Activated CD4-positive, alpha-beta T cell treated with anti-CD3 and anti-CD28 coated beads for 36 hours (primary cell): Measurements from ENCODE around the gene NEDD4L. TPM values are rescaled to one million over a fixed set of nuclear protein-coding genes. Genes with fewer than 3 reads are reported as not detected.
"Not testable (repeated sequence)": the region's sequence is repeated elsewhere in the genome, so short reads cannot be mapped to it uniquely, and the experiment has no call there.

Experiments
- ATAC-seq: fragments of 200-7000 bp; cut with Tn5 transposase; one replicate; pipeline ENCODE4 v1.10.0; 2021; ENCODE audit warnings: mild to moderate bottlenecking, moderate library complexity
- CTCF ChIA-PET: fragments of 350-600 bp; sonication (Branson Sonifier 250); formaldehyde crosslinking; loops from one replicate; lab custom pipeline; 2021; ENCODE audit warnings: antibody characterized with exemption; lab: Charles Lee
- POLR2A ChIA-PET: fragments of 350-600 bp; sonication (Branson Sonifier 250); formaldehyde crosslinking; loops from one replicate; lab custom pipeline; 2021; ENCODE audit warnings: antibody characterized with exemption, inconsistent platforms; lab: Charles Lee
- DNase-seq: peaks from one replicate; pipeline ENCODE4 v3.0.0-alpha.2; 2020
- H3K27ac Mint-ChIP-seq: one replicate; pipeline ENCODE4 v1.8.0; 2021; ENCODE audit warnings: mixed read lengths
- H3K27me3 Mint-ChIP-seq: one replicate; pipeline ENCODE4 v1.8.0; 2021; ENCODE audit warnings: mixed read lengths
- H3K36me3 Mint-ChIP-seq: one replicate; pipeline ENCODE4 v1.8.0; 2021; ENCODE audit warnings: low read depth, mixed read lengths
- H3K4me1 Mint-ChIP-seq: one replicate; pipeline ENCODE4 v1.8.0; 2021; ENCODE audit warnings: mixed read lengths
- H3K4me3 Mint-ChIP-seq: one replicate; pipeline ENCODE4 v1.8.0; 2021; ENCODE audit warnings: mild to moderate bottlenecking, moderate library complexity, mixed read lengths
- H3K9me3 Mint-ChIP-seq: one replicate; pipeline ENCODE4 v1.8.0; 2021; ENCODE audit warnings: low read depth, mixed read lengths
- intact Hi-C, 2 experiments: fragments of 100-400 bp; cut with DNase I in 1 of 2; cut with micrococcal nuclease in 1 of 2; formaldehyde crosslinking; loops; one replicate each; pipeline versions ENCODE4 v1.14.2 to v1.15.1; 2022 to 2024; cut with DNase I, micrococcal nuclease
- total RNA-seq, 2 experiments: library from RNA; stranded (reverse); gene quantifications; one replicate each; pipeline ENCODE4 v1.2.3, GENCODE V29; 2021

The NEDD4L gene
- total RNA-seq, 2 experiments from 2014 or later: 6.4 to 6.8 TPM

GRCh38 chr18:58271770-58272169 lies 227.7 kb downstream of the NEDD4L start:
- Mint-ChIP-seq H3K27ac (no peak overlapping the region), H3K4me3 (no peak overlapping the region), H3K27me3 (no peaks in the 10 kb centered on the region), H3K4me1 (peaks cover 11% of the 10 kb centered on the region), H3K9me3 (no peaks in the 10 kb centered on the region), H3K36me3 (no peaks in the 10 kb centered on the region)
- ATAC-seq (no peak), DNase-seq (no peak)
- ChIA-PET CTCF (interaction anchor here (1.4 kb wide), 1 partner anchor 9 kb away, joined by 3 read pairs; no protein-coding TSS in a partner anchor), POLR2A (no interaction called here)
- intact Hi-C loops: no loop called here

DNA sequence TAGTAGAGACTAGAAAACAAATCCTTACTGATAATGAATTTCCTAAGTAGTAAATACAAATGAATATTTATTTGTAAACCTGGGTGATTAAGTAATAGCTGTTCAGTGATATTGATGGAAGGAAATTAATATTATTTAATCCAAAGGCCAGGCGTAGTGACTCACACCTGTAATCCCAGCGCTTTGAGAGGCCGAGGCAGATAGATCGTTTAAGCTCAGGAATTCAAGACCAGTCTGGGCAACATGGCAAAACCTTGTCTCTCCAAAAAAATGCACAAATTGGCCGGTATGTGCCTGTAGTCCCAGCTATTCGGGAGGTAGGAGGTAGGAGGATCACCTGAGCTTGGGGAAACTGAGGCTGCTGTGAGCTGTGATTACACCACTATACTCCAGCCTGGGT lies 228.2 kb downstream of the NEDD4L start:
- H3K27me3 Mint-ChIP-seq: no peaks in the 10 kb centered on the region
- H3K4me1 Mint-ChIP-seq: peaks cover 11% of the 10 kb centered on the region
- POLR2A ChIA-PET: no interaction called here
- no peak overlapping the region for H3K4me3 Mint-ChIP-seq
- H3K9me3 Mint-ChIP-seq: no peaks in the 10 kb centered on the region
- no peaks in the 10 kb centered on the region for H3K36me3 Mint-ChIP-seq
- CTCF ChIA-PET: interaction anchor here (1.0 to 1.4 kb wide), 2 partner anchors 10 to 15 kb away, joined by 3 read pairs; no protein-coding TSS in a partner anchor
- ATAC-seq (no peak), DNase-seq (no peak)
- intact Hi-C loops: no loop called here
- H3K27ac Mint-ChIP-seq: no peak overlapping the region

DNA sequence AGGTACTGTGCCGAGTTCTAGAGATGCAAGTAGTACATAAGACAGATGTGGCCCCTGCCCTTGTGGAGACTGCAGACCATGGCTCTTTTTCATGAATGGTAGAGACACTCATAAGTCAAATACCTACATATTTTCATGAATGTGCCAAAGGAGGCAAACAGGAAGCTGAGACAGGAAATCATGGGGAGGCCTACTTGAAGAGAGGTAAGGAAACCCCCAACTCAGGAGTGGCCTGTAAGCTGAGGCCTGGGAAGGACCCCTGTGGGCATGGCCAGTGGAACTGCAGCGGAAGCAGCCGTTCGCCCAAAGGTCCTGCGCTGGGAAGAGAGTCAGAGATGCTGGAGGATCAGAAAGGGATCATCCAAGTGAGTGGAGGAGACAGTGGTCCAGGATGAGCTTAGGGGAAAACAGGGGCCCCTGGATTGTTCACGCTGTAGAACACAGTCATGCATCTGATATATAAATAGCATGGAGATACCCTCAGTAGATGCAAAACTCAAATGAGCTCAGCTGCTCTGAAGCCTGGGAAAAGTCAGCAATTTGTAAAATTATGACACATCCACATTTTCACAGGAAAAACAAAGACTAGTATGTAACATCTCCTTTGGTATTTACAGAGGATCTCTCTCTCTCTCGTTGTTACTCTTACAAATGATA lies 228.9 kb downstream of the NEDD4L start:
- ATAC-seq: peak; percentile 30
- H3K27ac Mint-ChIP-seq: peak overlapping the region; percentile 10
- H3K36me3 Mint-ChIP-seq: no peaks in the 10 kb centered on the region
- no peaks in the 10 kb centered on the region for H3K27me3 Mint-ChIP-seq
- DNase-seq: no peak
- H3K4me3 Mint-ChIP-seq: no peak overlapping the region
- no peaks in the 10 kb centered on the region for H3K9me3 Mint-ChIP-seq
- CTCF ChIA-PET: interaction anchor here (1.0 kb wide), 1 partner anchor 15 kb away, joined by 3 read pairs; no protein-coding TSS in a partner anchor
- intact Hi-C loops: no loop called here
- H3K4me1 Mint-ChIP-seq: peaks cover 11% of the 10 kb centered on the region
- POLR2A ChIA-PET: interaction anchor here (0.6 kb wide), 1 partner anchor 8 kb away, joined by 3 read pairs; no protein-coding TSS in a partner anchor

DNA sequence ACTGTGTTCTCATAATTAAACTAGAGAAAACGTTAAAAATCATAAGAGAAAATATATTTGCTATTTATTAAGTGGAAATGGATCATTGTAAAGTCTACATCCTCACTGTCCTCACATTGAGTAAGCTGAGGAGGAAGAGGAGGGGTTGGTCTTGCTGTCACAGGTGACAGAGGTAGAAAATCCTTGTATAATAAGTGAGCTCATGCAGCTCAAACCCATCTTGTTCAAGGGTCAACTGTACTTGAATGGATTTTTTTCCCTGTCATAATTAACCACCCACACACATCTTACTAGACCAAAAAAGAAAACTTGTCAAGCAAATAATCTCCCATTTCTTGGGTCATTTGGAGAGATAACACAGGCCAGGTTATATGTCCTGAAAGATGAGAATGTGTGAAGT lies 231.2 kb downstream of the NEDD4L start:
- H3K27me3 Mint-ChIP-seq: no peaks in the 10 kb centered on the region
- H3K9me3 Mint-ChIP-seq: no peaks in the 10 kb centered on the region
- no peak for DNase-seq
- intact Hi-C loops: no loop called here
- H3K36me3 Mint-ChIP-seq: no peaks in the 10 kb centered on the region
- no peak for ATAC-seq
- H3K4me3 Mint-ChIP-seq: no peak overlapping the region
- CTCF ChIA-PET: no interaction called here
- H3K4me1 Mint-ChIP-seq: peaks cover 11% of the 10 kb centered on the region
- POLR2A ChIA-PET: no interaction called here
- H3K27ac Mint-ChIP-seq: no peak overlapping the region

DNA sequence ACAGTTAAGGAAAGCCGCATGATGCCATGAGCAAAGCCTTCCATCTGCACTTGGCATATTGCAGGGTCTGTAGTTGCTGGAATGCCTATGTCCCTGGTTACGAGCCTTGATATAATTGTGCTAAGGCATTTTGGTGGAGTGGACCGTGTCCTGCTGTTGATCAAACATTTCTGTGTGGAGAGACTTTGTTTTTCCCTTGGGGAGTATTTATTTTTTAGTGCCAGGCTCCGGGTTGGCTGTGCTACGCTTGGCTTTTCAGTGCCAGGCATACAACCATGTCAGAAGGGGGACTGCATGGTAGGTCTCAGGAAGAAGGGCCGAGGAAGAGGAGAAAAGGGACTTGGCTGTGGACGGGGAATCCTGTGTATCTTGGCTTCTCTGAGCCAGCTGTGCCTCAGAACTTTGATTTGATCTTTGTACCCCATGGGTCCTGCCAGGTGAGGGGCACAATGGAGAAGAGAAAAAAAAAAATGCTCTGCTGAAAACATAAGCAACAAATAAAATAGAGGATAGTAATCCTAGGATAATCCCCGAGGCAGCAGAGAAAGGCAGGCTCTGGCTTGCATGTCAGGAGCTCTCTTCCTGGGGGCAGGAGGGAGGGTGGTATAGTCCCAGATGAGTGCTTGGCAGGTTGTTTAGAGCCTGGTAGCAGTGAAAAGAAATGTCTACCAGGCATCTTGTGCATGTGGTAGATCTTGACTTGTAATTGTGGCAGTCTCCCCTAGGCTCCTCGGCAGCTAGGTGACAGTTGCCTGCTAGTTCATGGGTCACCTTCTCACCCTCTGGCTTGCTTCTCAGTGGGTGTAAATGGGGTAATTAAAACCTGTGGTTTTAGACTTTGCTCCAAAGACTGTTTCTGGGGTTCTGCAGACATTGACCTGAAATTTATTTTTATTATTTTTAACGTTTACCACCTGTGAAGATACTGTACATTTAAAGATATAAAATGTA lies 233.0 kb downstream of the NEDD4L start:
- Mint-ChIP-seq H3K4me1 (peaks cover 11% of the 10 kb centered on the region), H3K27ac (no peak overlapping the region), H3K9me3 (no peaks in the 10 kb centered on the region), H3K36me3 (no peaks in the 10 kb centered on the region), H3K27me3 (no peaks in the 10 kb centered on the region), H3K4me3 (no peak overlapping the region)
- intact Hi-C loops: no loop called here
- no peak for DNase-seq
- ATAC-seq: no peak
- POLR2A ChIA-PET: interaction anchor here (0.7 kb wide), 1 partner anchor 237 kb away, joined by 9 read pairs; no protein-coding TSS in a partner anchor
- CTCF ChIA-PET: interaction anchor here (0.7 kb wide), 1 partner anchor 24 kb away, joined by 3 read pairs; no protein-coding TSS in a partner anchor

DNA sequence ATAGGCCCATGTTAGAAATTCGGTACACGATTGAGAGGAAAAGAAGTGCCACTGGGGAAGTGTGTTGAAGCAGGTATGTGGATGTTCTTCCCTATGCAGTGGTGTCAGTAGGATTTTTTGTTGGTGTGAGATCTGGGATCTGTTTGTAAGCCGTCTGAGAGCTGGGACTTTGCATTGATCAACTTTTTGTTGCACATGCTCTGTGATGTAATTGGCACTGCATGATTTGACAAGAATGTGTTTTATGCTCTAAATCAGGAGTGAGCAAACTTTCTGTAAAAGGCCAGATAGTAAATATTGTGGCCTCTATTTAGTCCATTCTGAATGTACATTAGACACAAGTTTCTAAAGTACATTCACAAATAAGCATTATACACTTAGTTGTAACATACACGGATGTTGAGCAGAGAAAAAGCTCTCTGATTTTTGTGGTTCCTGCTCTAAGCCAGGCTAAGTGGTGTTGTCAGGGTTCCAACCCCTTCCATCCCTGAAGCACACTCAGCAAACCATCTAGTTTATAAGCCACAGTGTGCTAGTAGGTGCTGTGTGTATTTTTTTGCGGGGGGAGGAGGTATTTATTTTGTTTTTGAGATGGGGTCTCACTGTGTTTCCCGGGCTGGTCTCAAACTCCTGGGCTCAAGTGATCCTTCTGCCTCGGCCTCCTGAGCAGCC lies 235.6 kb downstream of the NEDD4L start:
- POLR2A ChIA-PET: no interaction called here
- Mint-ChIP-seq H3K27me3 (no peaks in the 10 kb centered on the region), H3K36me3 (no peaks in the 10 kb centered on the region), H3K4me3 (no peak overlapping the region), H3K9me3 (no peaks in the 10 kb centered on the region), H3K27ac (no peak overlapping the region), H3K4me1 (no peaks in the 10 kb centered on the region)
- ATAC-seq (no peak), DNase-seq (no peak)
- CTCF ChIA-PET: no interaction called here
- intact Hi-C loops: no loop called here

GRCh38 chr18:58280191-58280590 lies 236.2 kb downstream of the NEDD4L start:
- Mint-ChIP-seq H3K9me3 (no peaks in the 10 kb centered on the region), H3K4me3 (no peak overlapping the region), H3K27ac (no peak overlapping the region), H3K27me3 (no peaks in the 10 kb centered on the region), H3K4me1 (no peaks in the 10 kb centered on the region), H3K36me3 (no peaks in the 10 kb centered on the region)
- intact Hi-C loops: no loop called here
- DNase-seq (no peak), ATAC-seq (no peak)
- CTCF ChIA-PET: no interaction called here
- POLR2A ChIA-PET: no interaction called here

- POLR2A ChIA-PET, H3K9me3 Mint-ChIP-seq: not testable (repeated sequence)
Observed at GRCh38 chr18:58282872-58283271, 238.8 kb downstream of the NEDD4L start.

DNA sequence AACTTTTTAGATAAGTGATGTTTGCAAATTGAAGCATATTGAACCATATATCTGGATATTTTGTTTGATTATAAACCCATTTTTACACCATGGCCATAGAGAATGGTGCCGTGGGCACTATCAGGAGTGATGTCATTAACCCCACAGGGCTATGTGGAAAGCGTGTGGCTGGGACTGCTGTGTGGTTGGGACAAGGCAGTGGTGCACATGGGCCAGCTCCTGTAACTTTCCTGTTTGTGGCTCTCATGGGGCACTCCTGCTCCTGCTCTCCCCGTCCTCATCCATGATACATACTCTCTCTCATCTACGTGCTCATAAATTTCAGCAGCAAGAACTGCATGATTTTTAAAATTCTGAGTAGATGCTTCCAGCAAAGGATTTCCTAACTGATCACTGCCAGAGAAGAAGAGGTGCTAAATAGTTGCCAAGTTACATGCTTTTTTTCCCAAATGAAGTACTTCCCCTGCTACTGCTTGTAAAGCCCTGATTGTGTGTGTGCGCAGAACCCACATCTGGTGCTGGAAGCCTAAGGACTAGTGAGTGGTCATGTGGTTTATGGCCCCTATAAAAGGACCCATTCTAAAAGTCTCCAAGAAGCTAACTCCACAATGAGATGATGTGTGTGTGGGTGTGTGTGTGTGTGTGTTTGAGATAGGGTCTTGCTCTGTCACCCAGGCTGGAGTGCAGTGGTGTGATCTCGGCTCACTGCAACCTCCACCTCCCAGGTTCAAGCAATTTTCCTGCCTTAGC lies 240.8 kb downstream of the NEDD4L start:
- ChIA-PET CTCF (interaction anchor here (0.7 to 1.5 kb wide), 3 partner anchors 13 to 32 kb away, joined by 3 to 6 read pairs (median 4); no protein-coding TSS in a partner anchor), POLR2A (interaction anchor here (0.6 to 1.2 kb wide), 2 partner anchors 19 to 23 kb away, joined by 3 to 4 read pairs; no protein-coding TSS in a partner anchor)
- H3K27ac Mint-ChIP-seq: no peak overlapping the region
- intact Hi-C loops: no loop called here
- no peaks in the 10 kb centered on the region for H3K4me1 Mint-ChIP-seq
- ATAC-seq (no peak), DNase-seq (no peak)
- H3K9me3 Mint-ChIP-seq: no peaks in the 10 kb centered on the region
- no peaks in the 10 kb centered on the region for H3K27me3 Mint-ChIP-seq
- H3K36me3 Mint-ChIP-seq: no peaks in the 10 kb centered on the region
- no peak overlapping the region for H3K4me3 Mint-ChIP-seq

More at GRCh38 chr18:58282872-58283271, 238.8 kb downstream of the NEDD4L start:
- H3K36me3 Mint-ChIP-seq, H3K27me3 Mint-ChIP-seq, H3K27ac Mint-ChIP-seq, H3K4me3 Mint-ChIP-seq, intact Hi-C loops, H3K4me1 Mint-ChIP-seq, ATAC-seq, DNase-seq, CTCF ChIA-PET: not testable (repeated sequence)

- ChIA-PET POLR2A (interaction anchor here (1.2 kb wide), 1 partner anchor 23 kb away, joined by 3 read pairs; no protein-coding TSS in a partner anchor), CTCF (interaction anchor here (0.7 to 1.5 kb wide), 3 partner anchors 15 to 104 kb away, joined by 3 to 6 read pairs (median 4); no protein-coding TSS in a partner anchor)
- DNase-seq (no peak), ATAC-seq (no peak)
- H3K9me3 Mint-ChIP-seq: no peaks in the 10 kb centered on the region
- no peaks in the 10 kb centered on the region for H3K27me3 Mint-ChIP-seq
- no peaks in the 10 kb centered on the region for H3K4me1 Mint-ChIP-seq
- H3K4me3 Mint-ChIP-seq: no peak overlapping the region
- intact Hi-C loops: no loop called here
- no peaks in the 10 kb centered on the region for H3K36me3 Mint-ChIP-seq
- no peak overlapping the region for H3K27ac Mint-ChIP-seq
Observed at GRCh38 chr18:58285449-58286130, 241.6 kb downstream of the NEDD4L start.
